ENCODE data around the gene MYO15B.

Gene MYO15B

GRCh38 chr17:75639771-75640555 is 52.4 kb downstream of the MYO15B start:
- no peak for DNase-seq

- no peak for DNase-seq
Measured at GRCh38 chr17:75640556-75641119, 53.0 kb downstream of the MYO15B start.

GRCh38 chr17:75641343-75641742 is 53.7 kb downstream of the MYO15B start:
- no peak for DNase-seq

GRCh38 chr17:75642182-75642783 is 54.7 kb downstream of the MYO15B start:
- no peak for DNase-seq

GRCh38 chr17:75642784-75643642 is 55.4 kb downstream of the MYO15B start:
- DNase-seq = no peak

GRCh38 chr17:75643643-75644017 is 56.0 kb downstream of the MYO15B start:
- no peak for DNase-seq

GRCh38 chr17:75645501-75645888 is 57.9 kb downstream of the MYO15B start:
- no peak for DNase-seq

- no peak for DNase-seq
Measured at GRCh38 chr17:75645889-75646637, 58.5 kb downstream of the MYO15B start.

GRCh38 chr17:75646638-75646992 is 59.0 kb downstream of the MYO15B start:
- no peak for DNase-seq

- DNase-seq = no peak
Measured at GRCh38 chr17:75647061-75647460, 59.5 kb downstream of the MYO15B start.

GRCh38 chr17:75647921-75648320 is 60.3 kb downstream of the MYO15B start:
- DNase-seq = no peak

GRCh38 chr17:75649687-75650086 is 62.1 kb downstream of the MYO15B start:
- DNase-seq = no peak

- DNase-seq = no peak
Measured at GRCh38 chr17:75650874-75651273, 63.3 kb downstream of the MYO15B start.

GRCh38 chr17:75652341-75652740 is 64.7 kb downstream of the MYO15B start:
- DNase-seq = no peak

- no peak for DNase-seq
Measured at GRCh38 chr17:75652934-75653549, 65.4 kb downstream of the MYO15B start.

- no peak for DNase-seq
Measured at GRCh38 chr17:75654176-75654575, 66.6 kb downstream of the MYO15B start.

GRCh38 chr17:75658237-75658636 is 70.6 kb downstream of the MYO15B start:
- no peak for DNase-seq

- no peak for DNase-seq
Measured at GRCh38 chr17:75661531-75661930, 73.9 kb downstream of the MYO15B start.

- DNase-seq = no peak
Measured at GRCh38 chr17:75662511-75662910, 74.9 kb downstream of the MYO15B start.

- DNase-seq = no peak
Measured at GRCh38 chr17:75664099-75664549, 76.5 kb downstream of the MYO15B start.

GRCh38 chr17:75665981-75666380 is 78.4 kb downstream of the MYO15B start:
- DNase-seq = no peak

All from T-helper 9 cell (primary cell).